ENCODE results near the gene P2RY11.

Gene P2RY11

GRCh38 chr19:10093295-10094186 is 18.0 kb upstream of the P2RY11 start:
- no peak for TF ChIP-seq CTCF (IDR thresholded peaks at IDR 0.05; ENCODE audit: borderline replicate concordance, insufficient read depth, low read depth, low read length)

GRCh38 chr19:10095622-10095947 is 15.9 kb upstream of the P2RY11 start:
- no peak overlapping the region for H3K4me3 ChIP-seq (ENCODE audit: low read depth, low read length)
- TF ChIP-seq CTCF (IDR thresholded peaks at IDR 0.05; ENCODE audit: borderline replicate concordance, insufficient read depth, low read depth, low read length): no peak

More at GRCh38 chr19:10093295-10094186, 18.0 kb upstream of the P2RY11 start:
- H3K4me3 ChIP-seq (ENCODE audit: low read depth, low read length): no peak overlapping the region

- TF ChIP-seq CTCF (IDR thresholded peaks at IDR 0.05; ENCODE audit: borderline replicate concordance, insufficient read depth, low read depth, low read length): no peak
Measured at GRCh38 chr19:10095948-10096614, 15.4 kb upstream of the P2RY11 start.

GRCh38 chr19:10096615-10096963 is 14.9 kb upstream of the P2RY11 start:
- H3K4me3 ChIP-seq (ENCODE audit: low read depth, low read length): peak overlapping the region; percentile 48
- no peak for TF ChIP-seq CTCF (IDR thresholded peaks at IDR 0.05; ENCODE audit: borderline replicate concordance, insufficient read depth, low read depth, low read length)

More at GRCh38 chr19:10095948-10096614, 15.4 kb upstream of the P2RY11 start:
- peak overlapping the region; percentile 48 for H3K4me3 ChIP-seq (ENCODE audit: low read depth, low read length)

GRCh38 chr19:10100163-10100785 is 11.2 kb upstream of the P2RY11 start:
- no peak for TF ChIP-seq CTCF (IDR thresholded peaks at IDR 0.05; ENCODE audit: borderline replicate concordance, insufficient read depth, low read depth, low read length)
- H3K4me3 ChIP-seq (ENCODE audit: low read depth, low read length): peak overlapping the region; percentile 21

GRCh38 chr19:10102787-10103236 is 8.7 kb upstream of the P2RY11 start:
- TF ChIP-seq CTCF (IDR thresholded peaks at IDR 0.05; ENCODE audit: borderline replicate concordance, insufficient read depth, low read depth, low read length): no peak
- peak overlapping the region; percentile 54 for H3K4me3 ChIP-seq (ENCODE audit: low read depth, low read length)
